Measurements from ENCODE around the gene SYT3.
"Not testable (repeated sequence)": the region's sequence is repeated elsewhere in the genome, so short reads cannot be mapped to it uniquely, and the experiment has no call there.

DNA sequence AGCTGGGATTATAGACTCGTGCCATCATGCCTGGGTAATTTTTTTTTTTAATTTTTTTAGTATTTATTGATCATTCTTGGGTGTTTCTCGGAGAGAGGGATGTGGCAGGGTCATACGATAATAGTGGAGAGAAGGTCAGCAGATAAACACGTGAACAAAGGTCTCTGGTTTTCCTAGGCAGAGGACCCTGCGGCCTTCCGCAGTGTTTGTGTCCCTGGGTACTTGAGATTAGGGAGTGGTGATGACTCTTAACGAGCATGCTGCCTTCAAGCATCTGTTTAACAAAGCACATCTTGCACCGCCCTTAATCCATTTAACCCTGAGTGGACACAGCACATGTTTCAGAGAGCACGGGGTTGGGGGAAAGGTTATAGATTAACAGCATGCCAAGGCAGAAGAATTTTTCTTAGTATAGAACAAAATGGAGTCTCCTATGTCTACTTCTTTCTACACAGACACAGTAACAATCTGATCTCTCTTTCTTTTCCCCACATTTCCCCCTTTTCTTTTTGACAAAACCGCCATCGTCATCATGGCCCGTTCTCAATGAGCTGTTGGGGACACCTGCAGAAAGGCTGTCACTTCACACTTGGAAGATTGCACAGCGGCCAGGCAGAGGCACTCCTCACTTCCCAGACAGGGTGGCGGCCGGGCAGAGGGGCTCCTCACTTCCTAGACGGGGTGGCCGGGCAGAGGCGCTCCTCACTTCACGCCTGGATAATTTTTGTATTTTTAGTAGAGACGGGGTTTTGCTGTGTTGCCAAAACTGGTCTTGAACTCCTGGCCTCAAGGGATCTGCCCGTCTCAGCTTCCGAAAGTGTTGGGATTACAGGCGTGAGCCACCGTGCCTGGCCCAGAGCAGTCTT is 57.7 kb downstream of the SYT3 start:
- not testable (repeated sequence) for TF ChIP-seq POLR2AphosphoS5 (IDR thresholded peaks at IDR 0.05; ENCODE audit: low read depth); EZH2 (IDR thresholded peaks at IDR 0.05; ENCODE audit: low read depth, unreplicated experiment); EZH2phosphoT487 (IDR thresholded peaks at IDR 0.05; ENCODE audit: unreplicated experiment); STAT1 (IDR thresholded peaks at IDR 0.05; ENCODE audit: unreplicated experiment); CREB1 (CRISPR knock-in tag; IDR thresholded peaks at IDR 0.05; ENCODE audit: low read depth); ETS1 (IDR thresholded peaks at IDR 0.05); ZNF114 (CRISPR knock-in tag; IDR thresholded peaks at IDR 0.05); NANOG (IDR thresholded peaks at IDR 0.05; ENCODE audit: borderline replicate concordance); JUNB (IDR thresholded peaks at IDR 0.05; ENCODE audit: unreplicated experiment)
- TF ChIP-seq, protein P1, sequence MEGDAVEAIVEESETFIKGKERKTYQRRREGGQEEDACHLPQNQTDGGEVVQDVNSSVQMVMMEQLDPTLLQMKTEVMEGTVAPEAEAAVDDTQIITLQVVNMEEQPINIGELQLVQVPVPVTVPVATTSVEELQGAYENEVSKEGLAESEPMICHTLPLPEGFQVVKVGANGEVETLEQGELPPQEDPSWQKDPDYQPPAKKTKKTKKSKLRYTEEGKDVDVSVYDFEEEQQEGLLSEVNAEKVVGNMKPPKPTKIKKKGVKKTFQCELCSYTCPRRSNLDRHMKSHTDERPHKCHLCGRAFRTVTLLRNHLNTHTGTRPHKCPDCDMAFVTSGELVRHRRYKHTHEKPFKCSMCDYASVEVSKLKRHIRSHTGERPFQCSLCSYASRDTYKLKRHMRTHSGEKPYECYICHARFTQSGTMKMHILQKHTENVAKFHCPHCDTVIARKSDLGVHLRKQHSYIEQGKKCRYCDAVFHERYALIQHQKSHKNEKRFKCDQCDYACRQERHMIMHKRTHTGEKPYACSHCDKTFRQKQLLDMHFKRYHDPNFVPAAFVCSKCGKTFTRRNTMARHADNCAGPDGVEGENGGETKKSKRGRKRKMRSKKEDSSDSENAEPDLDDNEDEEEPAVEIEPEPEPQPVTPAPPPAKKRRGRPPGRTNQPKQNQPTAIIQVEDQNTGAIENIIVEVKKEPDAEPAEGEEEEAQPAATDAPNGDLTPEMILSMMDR (conservative IDR thresholded peaks at IDR 0.05; ENCODE audit: low read depth in 2 of 2) = not testable (repeated sequence)
- TF ChIP-seq, protein P2, sequence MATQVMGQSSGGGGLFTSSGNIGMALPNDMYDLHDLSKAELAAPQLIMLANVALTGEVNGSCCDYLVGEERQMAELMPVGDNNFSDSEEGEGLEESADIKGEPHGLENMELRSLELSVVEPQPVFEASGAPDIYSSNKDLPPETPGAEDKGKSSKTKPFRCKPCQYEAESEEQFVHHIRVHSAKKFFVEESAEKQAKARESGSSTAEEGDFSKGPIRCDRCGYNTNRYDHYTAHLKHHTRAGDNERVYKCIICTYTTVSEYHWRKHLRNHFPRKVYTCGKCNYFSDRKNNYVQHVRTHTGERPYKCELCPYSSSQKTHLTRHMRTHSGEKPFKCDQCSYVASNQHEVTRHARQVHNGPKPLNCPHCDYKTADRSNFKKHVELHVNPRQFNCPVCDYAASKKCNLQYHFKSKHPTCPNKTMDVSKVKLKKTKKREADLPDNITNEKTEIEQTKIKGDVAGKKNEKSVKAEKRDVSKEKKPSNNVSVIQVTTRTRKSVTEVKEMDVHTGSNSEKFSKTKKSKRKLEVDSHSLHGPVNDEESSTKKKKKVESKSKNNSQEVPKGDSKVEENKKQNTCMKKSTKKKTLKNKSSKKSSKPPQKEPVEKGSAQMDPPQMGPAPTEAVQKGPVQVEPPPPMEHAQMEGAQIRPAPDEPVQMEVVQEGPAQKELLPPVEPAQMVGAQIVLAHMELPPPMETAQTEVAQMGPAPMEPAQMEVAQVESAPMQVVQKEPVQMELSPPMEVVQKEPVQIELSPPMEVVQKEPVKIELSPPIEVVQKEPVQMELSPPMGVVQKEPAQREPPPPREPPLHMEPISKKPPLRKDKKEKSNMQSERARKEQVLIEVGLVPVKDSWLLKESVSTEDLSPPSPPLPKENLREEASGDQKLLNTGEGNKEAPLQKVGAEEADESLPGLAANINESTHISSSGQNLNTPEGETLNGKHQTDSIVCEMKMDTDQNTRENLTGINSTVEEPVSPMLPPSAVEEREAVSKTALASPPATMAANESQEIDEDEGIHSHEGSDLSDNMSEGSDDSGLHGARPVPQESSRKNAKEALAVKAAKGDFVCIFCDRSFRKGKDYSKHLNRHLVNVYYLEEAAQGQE (IDR thresholded peaks at IDR 0.05; ENCODE audit: unreplicated experiment) = not testable (repeated sequence)

Data from GM23338 (cell line).